ENCODE measurements around the gene GLB1L2. TPM values are rescaled to one million over a fixed set of nuclear protein-coding genes. Genes with fewer than 3 reads are reported as not detected.

Gene GLB1L2
- total RNA-seq, 2 donors from 2014 or later = 9.9 to 12.5 TPM

GRCh38 chr11:134413043-134413825 lies 81.4 kb downstream of the GLB1L2 start:
- TF ChIP-seq, protein P1, sequence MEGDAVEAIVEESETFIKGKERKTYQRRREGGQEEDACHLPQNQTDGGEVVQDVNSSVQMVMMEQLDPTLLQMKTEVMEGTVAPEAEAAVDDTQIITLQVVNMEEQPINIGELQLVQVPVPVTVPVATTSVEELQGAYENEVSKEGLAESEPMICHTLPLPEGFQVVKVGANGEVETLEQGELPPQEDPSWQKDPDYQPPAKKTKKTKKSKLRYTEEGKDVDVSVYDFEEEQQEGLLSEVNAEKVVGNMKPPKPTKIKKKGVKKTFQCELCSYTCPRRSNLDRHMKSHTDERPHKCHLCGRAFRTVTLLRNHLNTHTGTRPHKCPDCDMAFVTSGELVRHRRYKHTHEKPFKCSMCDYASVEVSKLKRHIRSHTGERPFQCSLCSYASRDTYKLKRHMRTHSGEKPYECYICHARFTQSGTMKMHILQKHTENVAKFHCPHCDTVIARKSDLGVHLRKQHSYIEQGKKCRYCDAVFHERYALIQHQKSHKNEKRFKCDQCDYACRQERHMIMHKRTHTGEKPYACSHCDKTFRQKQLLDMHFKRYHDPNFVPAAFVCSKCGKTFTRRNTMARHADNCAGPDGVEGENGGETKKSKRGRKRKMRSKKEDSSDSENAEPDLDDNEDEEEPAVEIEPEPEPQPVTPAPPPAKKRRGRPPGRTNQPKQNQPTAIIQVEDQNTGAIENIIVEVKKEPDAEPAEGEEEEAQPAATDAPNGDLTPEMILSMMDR (conservative IDR thresholded peaks at IDR 0.05) = no peak
- no peak overlapping the region for H3K27ac Mint-ChIP-seq
- H3K4me1 Mint-ChIP-seq = peaks cover 30% of the 10 kb centered on the region

GRCh38 chr11:134413826-134414731 lies 82.3 kb downstream of the GLB1L2 start:
- H3K4me3 ChIP-seq (ENCODE audit: low read length) = no peak overlapping the region
- H3K9me3 Mint-ChIP-seq = no peaks in the 10 kb centered on the region
- no peaks in the 10 kb centered on the region for H3K9me3 ChIP-seq (ENCODE audit: control insufficient read depth, low read length)
- H3K27ac Mint-ChIP-seq = no peak overlapping the region
- peaks cover 79% of the 10 kb centered on the region for H3K27me3 Mint-ChIP-seq (ENCODE audit: insufficient read depth)
- H3K27me3 ChIP-seq (ENCODE audit: control insufficient read depth, insufficient read depth, low read length, poor library complexity, severe bottlenecking) = peaks cover 66% of the 10 kb centered on the region
- peaks cover 30% of the 10 kb centered on the region for H3K4me1 Mint-ChIP-seq
- H3K4me1 ChIP-seq (ENCODE audit: control insufficient read depth, insufficient read depth, low read length) = no peaks in the 10 kb centered on the region
- no peak for DNase-seq
- TF ChIP-seq, protein P1 (conservative IDR thresholded peaks at IDR 0.05) = no peak
- H3K9ac ChIP-seq (ENCODE audit: extremely low read depth, low read length, poor library complexity, severe bottlenecking) = no peak overlapping the region
- no peak overlapping the region for H3K27ac ChIP-seq (ENCODE audit: low read depth, low read length)
- H3K4me3 Mint-ChIP-seq = no peak overlapping the region
- 50 to 59% methylated on average over 7 to 18 of the region's 18 CpGs for WGBS, 2 experiments (ENCODE audit: insufficient coverage in 1 of 2, insufficient read length in 1 of 2)
- no peaks in the 10 kb centered on the region for H3K36me3 Mint-ChIP-seq (ENCODE audit: low read depth)
- no peaks in the 10 kb centered on the region for H3K36me3 ChIP-seq (ENCODE audit: control insufficient read depth, insufficient read depth, low read length)

More at GRCh38 chr11:134413043-134413825, 81.4 kb downstream of the GLB1L2 start:
- Histone ChIP-seq H3K27ac (ENCODE audit: low read depth, low read length) (no peak overlapping the region), H3K4me3 (ENCODE audit: low read length) (peak overlapping the region; percentile 53), H3K4me1 (ENCODE audit: control insufficient read depth, insufficient read depth, low read length) (no peaks in the 10 kb centered on the region), H3K36me3 (ENCODE audit: control insufficient read depth, insufficient read depth, low read length) (no peaks in the 10 kb centered on the region), H3K9me3 (ENCODE audit: control insufficient read depth, low read length) (no peaks in the 10 kb centered on the region), H3K9ac (ENCODE audit: extremely low read depth, low read length, poor library complexity, severe bottlenecking) (no peak overlapping the region), H3K27me3 (ENCODE audit: control insufficient read depth, insufficient read depth, low read length, poor library complexity, severe bottlenecking) (peaks cover 66% of the 10 kb centered on the region)
- DNase-seq = peak; percentile 67
- H3K27me3 Mint-ChIP-seq (ENCODE audit: insufficient read depth) = peaks cover 80% of the 10 kb centered on the region
- H3K36me3 Mint-ChIP-seq (ENCODE audit: low read depth) = no peaks in the 10 kb centered on the region
- 7 to 12% methylated on average over 13 to 22 of the region's 22 CpGs for WGBS, 2 experiments (ENCODE audit: insufficient coverage in 1 of 2, insufficient read length in 1 of 2)
- H3K4me3 Mint-ChIP-seq = peak overlapping the region; percentile 58
- H3K9me3 Mint-ChIP-seq = no peaks in the 10 kb centered on the region
